Endothelial cell of umbilical vein (primary cell): ENCODE measurements around the gene CSMD2. TPM values are rescaled to one million over a fixed set of nuclear protein-coding genes. Genes with fewer than 3 reads are reported as not detected.

Experiments
- BruUV-seq: library from RNA; stranded (reverse); fragments of 400-500 nt; replicated peaks from 2 replicates; lab custom pipeline; 2021; lab: Mats Ljungman, UMichigan
- CTCF ChIA-PET: fragments of 300-600, 350-600 bp; sonication (Branson Sonifier 250); formaldehyde crosslinking; loops from one replicate; lab custom pipeline; 2021; ENCODE audit warnings: antibody characterized with exemption, inconsistent platforms; lab: Charles Lee
- POLR2A ChIA-PET: fragments of 300-600, 350-600 bp; sonication (Branson Sonifier 250); formaldehyde crosslinking; loops from one replicate; lab custom pipeline; 2021; ENCODE audit warnings: antibody characterized with exemption, inconsistent platforms; lab: Charles Lee
- DNase-seq: peaks from one replicate; pipeline ENCODE4 v3.0.0-alpha.2; 2011; ENCODE audit warnings: low read depth, low spot score
- FAIRE-seq: peaks from 2 replicates; lab custom pipeline; 2011; peaks lifted over from hg19 to GRCh38; lab: Jason Lieb, UNC
- H2AFZ ChIP-seq: 2 replicates; pipeline ENCODE4 v1.6.0; 2012; ENCODE audit warnings: low read depth, low read length, control low read depth, inconsistent platforms
- H3K27ac ChIP-seq: 2 replicates; pipeline ENCODE4 v1.5.1; 2011; ENCODE audit warnings: low read depth, mild to moderate bottlenecking, control low read depth, low read length, moderate library complexity; ENCODE audit not compliant: insufficient read depth
- H3K27me3 ChIP-seq, 2 experiments: 2 replicates each; pipeline versions ENCODE4 v1.6.0 to v1.6.1; 2011; ENCODE audit warnings: low read length in 2 of 2, mixed read lengths in 1 of 2; ENCODE audit not compliant: control insufficient read depth in 2 of 2, insufficient read depth in 2 of 2
- H3K36me3 ChIP-seq, 2 experiments: 2 replicates in 1 of 2; 3 replicates in 1 of 2; pipeline ENCODE4 v1.5.1; 2011; ENCODE audit warnings: low read length in 2 of 2, mild to moderate bottlenecking in 1 of 2, moderate library complexity in 1 of 2; ENCODE audit not compliant: control insufficient read depth in 2 of 2, insufficient read depth in 2 of 2; ENCODE audit errors: extremely low read depth in 1 of 2
- H3K4me1 ChIP-seq: 3 replicates; pipeline ENCODE4 v1.5.1; 2011; ENCODE audit warnings: mild to moderate bottlenecking, low read length; ENCODE audit not compliant: control insufficient read depth, insufficient read depth; ENCODE audit errors: extremely low read depth
- H3K4me2 ChIP-seq: 2 replicates; pipeline ENCODE4 v1.6.1; 2011; ENCODE audit warnings: low read length, control low read depth, mixed read lengths; ENCODE audit not compliant: insufficient read depth
- H3K4me3 ChIP-seq, 3 experiments: fragments of 200-600 bp in 1 of 3; sonication (generic), shearing (Covaris generic) in 1 of 3; replicated peaks in 1 of 3; 2 replicates each; pipeline ENCODE4 v1.5.1; 2011 to 2016; ENCODE audit warnings: control low read depth in 3 of 3, low read length in 3 of 3, mild to moderate bottlenecking in 2 of 3, inconsistent platforms in 1 of 3, low read depth in 1 of 3, moderate library complexity in 1 of 3; ENCODE audit not compliant: insufficient read depth in 1 of 3
- H3K79me2 ChIP-seq: 2 replicates; pipeline ENCODE4 v1.6.0; 2012; ENCODE audit warnings: low read length, inconsistent platforms; ENCODE audit not compliant: control insufficient read depth, insufficient read depth
- H3K9ac ChIP-seq: replicated peaks from 2 replicates; pipeline ENCODE3; 2011; ENCODE audit warnings: low read length, control low read depth; ENCODE audit not compliant: insufficient read depth; ENCODE audit errors: extremely low read depth
- H3K9me1 ChIP-seq: replicated peaks from 3 replicates; pipeline ENCODE4 v1.6.0; 2011; ENCODE audit warnings: mild to moderate bottlenecking, low read length; ENCODE audit not compliant: control insufficient read depth, insufficient read depth; ENCODE audit errors: extremely low read depth
- H3K9me3 ChIP-seq: replicated peaks from 2 replicates; pipeline ENCODE4 v1.5.1; 2012; ENCODE audit warnings: low read length, inconsistent platforms; ENCODE audit not compliant: control insufficient read depth, insufficient read depth
- H4K20me1 ChIP-seq: replicated peaks from 2 replicates; pipeline ENCODE3; 2011; ENCODE audit warnings: mild to moderate bottlenecking, low read length; ENCODE audit not compliant: control insufficient read depth, insufficient read depth; ENCODE audit errors: extremely low read depth
- CTCF ChIP-seq, 2 donors: IDR thresholded peaks; 1 replicate in 1 of 2; 2 replicates in 1 of 2; pipeline ENCODE4 v1.5.1; 2011; ENCODE audit warnings: low read length in 2 of 2, mild to moderate bottlenecking in 2 of 2, moderate library complexity in 2 of 2, control low read depth in 1 of 2, inconsistent platforms in 1 of 2, low read depth in 1 of 2; ENCODE audit not compliant: insufficient read depth in 1 of 2; ENCODE audit errors: extremely low read depth in 1 of 2
- EZH2 ChIP-seq: IDR thresholded peaks from 2 replicates; pipeline ENCODE4 v1.6.1; 2012; ENCODE audit warnings: borderline replicate concordance, low read depth, mild to moderate bottlenecking, moderate library complexity, low read length, inconsistent platforms; ENCODE audit not compliant: severe bottlenecking
- FOS ChIP-seq: IDR thresholded peaks from 2 replicates; pipeline ENCODE4 v1.6.1; 2011; ENCODE audit warnings: mild to moderate bottlenecking, low read length, moderate library complexity, borderline replicate concordance; ENCODE audit not compliant: insufficient read depth
- GATA2 ChIP-seq: IDR thresholded peaks from 2 replicates; pipeline ENCODE4 v1.7.0; 2011; ENCODE audit warnings: low read depth, mild to moderate bottlenecking, moderate library complexity, mixed read lengths, low read length; ENCODE audit not compliant: insufficient read length, insufficient read depth
- MAX ChIP-seq: IDR thresholded peaks from 2 replicates; pipeline ENCODE4 v1.6.1; 2011; ENCODE audit not compliant: insufficient read depth, insufficient read length
- MYC ChIP-seq: IDR thresholded peaks from one replicate; pipeline ENCODE4 v1.6.1; 2011; ENCODE audit warnings: mild to moderate bottlenecking, low read depth, low read length
- POLR2A ChIP-seq: IDR thresholded peaks from 2 replicates; pipeline ENCODE4 v1.6.1; 2012; ENCODE audit warnings: low read depth, mild to moderate bottlenecking, control low read depth, low read length
- dilution Hi-C: fragments of 300-500 bp; cut with MboI; formaldehyde crosslinking; loops from one replicate; pipeline ENCODE4 v1.15.0; 2019; ENCODE audit warnings: low sequenced_read_pairs; ENCODE audit not compliant: extremely low pct_ligation_motif_present
- intact Hi-C: fragments of 100-400 bp; cut with micrococcal nuclease; formaldehyde crosslinking; loops from one replicate; pipeline ENCODE4 v1.10.0; 2022
- polyA plus RNA-seq, 4 experiments: library from polyadenylated mRNA; depleted of rRNA in 3 of 4; stranded (reverse) in 3 of 4; unstranded in 1 of 4; fragments of >200 nt; gene quantifications; 2 replicates each; pipeline versions ENCODE4 v1.2.1 to v1.2.3, GENCODE V29; 2011 to 2012; ENCODE audit warnings: missing spikeins in 1 of 4
- total RNA-seq: library from RNA; stranded (reverse); gene quantifications from 2 replicates; pipeline ENCODE4 v1.2.3, GENCODE V29; 2021

The CSMD2 gene
- total and polyA plus RNA-seq, 2 donors (not counting 3 experiments of a cell fraction or from before 2014, with no cell fraction given), result under 0.01 TPM; not detected in 1

GRCh38 chr1:33501309-33501708, 663.7 kb downstream of the CSMD2 start:
- no peaks in the 10 kb centered on the region for H3K4me1 ChIP-seq
- H3K27ac ChIP-seq, result no peak overlapping the region
- FAIRE-seq, result no peak
- no peak for TF ChIP-seq GATA2
- no peak for TF ChIP-seq FOS
- no peak for TF ChIP-seq MYC
- no peak for TF ChIP-seq POLR2A
- TF ChIP-seq EZH2, result no peak
- no peak for TF ChIP-seq CTCF (IDR thresholded peaks at IDR 0.05; ENCODE audit: extremely low read depth in 1 of 2, insufficient read depth in 1 of 2, low read depth in 1 of 2, low read length in 2 of 2)
- intact Hi-C loops, result no loop called here
- no TSS peak for BruUV-seq
- H3K27me3 ChIP-seq, result no peaks in the 10 kb centered on the region
- H3K36me3 ChIP-seq, result no peaks in the 10 kb centered on the region
- no peaks in the 10 kb centered on the region for H3K79me2 ChIP-seq
- H2AFZ ChIP-seq, result no peak overlapping the region
- no peaks in the 10 kb centered on the region for H3K9me3 ChIP-seq
- H3K9ac ChIP-seq, result no peak overlapping the region
- dilution Hi-C loops, result no loop called here
- no peaks in the 10 kb centered on the region for H4K20me1 ChIP-seq
- no peaks in the 10 kb centered on the region for H3K9me1 ChIP-seq
- H3K4me3 ChIP-seq, result no peak overlapping the region
- no peak overlapping the region for H3K4me2 ChIP-seq
- CTCF ChIA-PET, result no interaction called here
- no peak for DNase-seq
- POLR2A ChIA-PET, result no interaction called here

- no peak overlapping the region for H3K9ac ChIP-seq
- H3K27ac ChIP-seq, result no peak overlapping the region
- H2AFZ ChIP-seq, result no peak overlapping the region
- H3K4me2 ChIP-seq, result no peak overlapping the region
- no peaks in the 10 kb centered on the region for H3K9me1 ChIP-seq
- TF ChIP-seq MAX (no peak), CTCF (IDR thresholded peaks at IDR 0.05; ENCODE audit: extremely low read depth in 1 of 2, insufficient read depth in 1 of 2, low read depth in 1 of 2, low read length in 2 of 2) (peak; percentile 19 to 24)
- FAIRE-seq (no peak), DNase-seq (peak; percentile 4)
- no peaks in the 10 kb centered on the region for H3K27me3 ChIP-seq
- peaks cover 2% of the 10 kb centered on the region for H3K9me3 ChIP-seq
- ChIA-PET POLR2A (interaction anchor here (0.7 kb wide), 1 partner anchor 92 kb away, joined by 6 read pairs; no protein-coding TSS in a partner anchor), CTCF (interaction anchor here (1.5 kb wide), 1 partner anchor 12 kb away, joined by 4 read pairs; no protein-coding TSS in a partner anchor)
- H3K79me2 ChIP-seq, result no peaks in the 10 kb centered on the region
- BruUV-seq, result no TSS peak
- H3K36me3 ChIP-seq, result no peaks in the 10 kb centered on the region
- no peaks in the 10 kb centered on the region for H3K4me1 ChIP-seq
- intact Hi-C loops, result no loop called here
- dilution Hi-C loops, result no loop called here
- no peak overlapping the region for H3K4me3 ChIP-seq
- no peaks in the 10 kb centered on the region for H4K20me1 ChIP-seq
Measured at GRCh38 chr1:33500547-33500946, 664.5 kb downstream of the CSMD2 start.
